Activated CD8-positive, alpha-beta memory T cell treated with anti-CD3 and anti-CD28 coated beads, Interleukin-2, amount 50 U/mL, for 1 hour (primary cell): ENCODE results near the gene RBM22.

Experiments
- DNase-seq: peaks from one replicate; pipeline ENCODE4 v3.0.0-alpha.2; 2020; ENCODE audit errors: extremely low read depth

Gene RBM22

DNA sequence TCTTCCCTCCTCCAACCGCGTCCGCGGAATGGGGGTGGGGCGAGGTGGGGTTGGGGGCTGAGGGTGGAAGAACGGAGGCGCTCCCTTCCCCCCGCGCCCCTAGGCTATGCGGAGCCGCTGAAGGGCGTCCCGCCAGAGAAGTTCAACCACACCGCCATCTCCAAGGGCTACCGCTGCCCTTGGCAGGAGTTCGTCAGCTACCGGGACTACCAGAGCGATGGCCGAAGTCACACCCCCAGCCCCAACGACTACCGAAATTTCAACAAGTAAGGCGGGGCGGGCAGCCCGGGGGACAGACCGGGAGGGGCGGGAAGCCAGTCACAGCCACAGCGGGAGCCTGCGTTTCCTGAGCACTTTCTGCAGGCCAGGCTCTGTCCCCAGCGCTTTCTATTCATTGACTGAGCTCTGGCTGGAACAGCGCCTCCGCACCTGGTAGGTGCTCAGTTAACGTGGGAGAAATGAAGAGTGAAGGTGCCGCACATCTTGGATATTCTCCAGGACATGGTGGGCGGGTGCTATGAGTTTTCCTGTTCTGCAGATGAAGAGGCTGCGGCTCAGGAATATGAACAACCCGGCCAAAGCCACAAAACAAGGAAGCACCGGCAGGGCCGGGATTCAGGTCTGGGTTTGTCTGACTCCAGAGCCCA, 28.5 kb downstream of the RBM22 start:
- no peak for DNase-seq

DNA sequence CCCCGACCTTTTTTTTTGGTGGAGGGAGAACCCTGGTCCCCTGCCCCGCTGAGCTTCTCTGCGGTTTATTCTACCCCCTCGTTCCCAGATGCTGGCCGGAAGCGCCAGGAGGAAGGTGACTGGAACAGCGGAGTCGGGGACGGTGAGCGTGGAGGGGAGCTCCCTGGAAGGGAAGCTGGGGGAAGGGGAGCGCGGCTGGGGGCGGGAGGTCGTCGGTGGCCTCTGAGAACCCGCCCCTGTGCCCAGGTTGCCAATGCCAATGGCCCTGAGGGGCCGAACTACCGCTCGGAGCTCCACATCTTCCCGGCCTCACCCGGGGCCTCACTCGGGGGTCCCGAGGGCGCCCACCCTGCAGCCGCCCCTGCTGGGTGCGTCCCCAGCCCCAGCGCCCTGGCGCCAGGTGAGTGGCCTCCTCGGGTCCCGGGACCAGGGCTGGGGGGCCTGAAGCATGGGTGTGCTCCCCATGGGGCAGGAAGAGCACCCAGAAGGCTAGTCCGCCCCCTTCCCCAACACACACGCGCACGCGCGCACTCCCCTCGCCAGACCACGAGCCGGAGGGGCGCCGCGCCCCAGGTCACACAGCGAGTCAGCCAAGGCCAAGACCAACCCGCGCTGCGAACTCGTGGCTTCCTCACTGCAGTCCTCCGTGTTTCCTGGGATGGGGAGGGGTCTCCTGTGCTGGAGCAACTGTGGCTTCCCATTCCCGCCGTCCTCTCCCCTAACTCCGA, 29.2 kb downstream of the RBM22 start:
- no peak for DNase-seq

DNA sequence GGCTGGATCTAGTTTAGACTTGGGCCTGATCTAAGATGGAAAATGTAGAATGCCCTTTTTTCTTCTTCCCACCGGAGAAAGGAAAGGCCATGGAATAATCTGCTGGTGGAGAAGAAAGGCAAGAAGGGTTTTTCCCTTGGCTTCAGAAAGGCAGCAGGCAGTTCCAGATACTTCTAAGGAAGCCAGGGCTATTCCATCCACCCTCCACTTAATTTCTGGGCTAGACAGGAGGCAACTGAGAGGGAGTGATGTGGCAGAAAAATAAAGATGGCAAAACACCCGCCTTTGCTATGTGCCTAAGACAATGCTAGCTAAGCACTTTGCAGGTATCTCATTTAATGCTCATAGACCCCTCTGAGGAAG, 29.9 kb downstream of the RBM22 start:
- no peak for DNase-seq

DNA sequence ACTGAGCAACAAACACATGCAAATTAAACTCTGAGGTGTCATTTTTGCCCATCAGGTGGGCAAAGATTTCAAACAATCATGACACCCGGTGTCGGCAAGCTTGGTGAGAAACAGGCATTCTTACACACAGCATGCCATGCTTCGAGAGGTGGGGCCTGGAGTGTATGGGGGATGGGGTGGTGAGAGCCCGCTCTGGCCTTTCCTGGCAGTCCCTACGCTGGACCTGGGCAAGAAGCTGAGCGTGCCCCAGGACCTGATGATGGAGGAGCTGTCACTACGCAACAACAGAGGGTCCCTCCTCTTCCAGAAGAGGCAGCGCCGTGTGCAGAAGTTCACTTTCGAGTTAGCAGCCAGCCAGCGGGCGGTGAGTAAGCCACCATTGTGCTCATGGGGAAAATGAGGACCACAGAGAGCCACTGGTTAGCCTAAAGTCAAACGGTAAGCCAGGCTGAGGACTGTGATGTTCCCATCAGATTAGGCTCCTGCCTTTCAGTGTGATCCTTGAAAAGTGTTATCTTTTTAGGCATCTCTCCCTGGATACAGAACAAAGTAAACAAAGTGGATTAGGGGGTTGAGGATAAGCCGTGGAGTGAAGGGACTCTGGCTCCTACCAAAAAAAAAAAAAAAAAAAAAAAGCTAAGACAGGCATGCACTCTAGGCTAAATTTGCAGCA, 30.5 kb downstream of the RBM22 start:
- no peak for DNase-seq

DNA sequence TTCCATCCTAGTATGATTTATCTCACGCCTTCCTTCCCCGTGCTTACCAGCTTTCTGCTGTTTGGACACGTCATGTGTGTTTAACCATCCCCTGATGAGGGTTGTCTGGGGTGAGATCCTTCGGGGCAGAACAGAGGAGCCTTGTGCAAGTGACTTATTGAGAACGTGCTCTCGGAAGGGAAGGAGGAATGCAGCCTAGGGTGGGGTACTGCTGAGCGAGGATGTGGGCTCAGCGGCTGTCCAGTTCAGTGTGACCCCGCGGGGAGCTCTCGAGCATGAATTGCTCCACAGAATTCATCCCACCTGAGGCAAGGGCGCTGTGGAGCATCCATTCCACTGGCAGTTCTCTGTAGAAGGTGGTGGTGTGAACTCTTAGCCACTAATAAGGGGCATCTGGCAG, 35.8 kb downstream of the RBM22 start:
- DNase-seq, result no peak

DNA sequence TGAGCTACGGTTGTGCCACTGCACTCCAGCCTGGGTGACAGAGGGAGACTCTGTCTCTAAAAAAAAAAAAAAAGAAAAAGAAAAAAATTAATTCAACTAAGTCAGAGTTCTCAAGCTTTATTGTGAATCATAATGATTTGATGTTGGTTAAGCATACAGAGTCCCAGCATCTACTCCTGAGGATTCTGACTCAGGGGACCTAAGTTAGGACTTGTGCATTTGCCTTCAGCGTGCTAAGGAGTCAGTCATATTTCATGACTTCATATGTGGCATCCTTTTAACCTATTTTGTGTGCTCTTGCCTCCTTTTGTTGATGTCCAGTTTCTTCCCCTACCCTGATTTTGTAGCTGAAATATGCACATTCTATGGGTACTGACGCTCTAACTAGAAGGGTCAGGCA, 36.9 kb downstream of the RBM22 start:
- DNase-seq, result no peak

DNA sequence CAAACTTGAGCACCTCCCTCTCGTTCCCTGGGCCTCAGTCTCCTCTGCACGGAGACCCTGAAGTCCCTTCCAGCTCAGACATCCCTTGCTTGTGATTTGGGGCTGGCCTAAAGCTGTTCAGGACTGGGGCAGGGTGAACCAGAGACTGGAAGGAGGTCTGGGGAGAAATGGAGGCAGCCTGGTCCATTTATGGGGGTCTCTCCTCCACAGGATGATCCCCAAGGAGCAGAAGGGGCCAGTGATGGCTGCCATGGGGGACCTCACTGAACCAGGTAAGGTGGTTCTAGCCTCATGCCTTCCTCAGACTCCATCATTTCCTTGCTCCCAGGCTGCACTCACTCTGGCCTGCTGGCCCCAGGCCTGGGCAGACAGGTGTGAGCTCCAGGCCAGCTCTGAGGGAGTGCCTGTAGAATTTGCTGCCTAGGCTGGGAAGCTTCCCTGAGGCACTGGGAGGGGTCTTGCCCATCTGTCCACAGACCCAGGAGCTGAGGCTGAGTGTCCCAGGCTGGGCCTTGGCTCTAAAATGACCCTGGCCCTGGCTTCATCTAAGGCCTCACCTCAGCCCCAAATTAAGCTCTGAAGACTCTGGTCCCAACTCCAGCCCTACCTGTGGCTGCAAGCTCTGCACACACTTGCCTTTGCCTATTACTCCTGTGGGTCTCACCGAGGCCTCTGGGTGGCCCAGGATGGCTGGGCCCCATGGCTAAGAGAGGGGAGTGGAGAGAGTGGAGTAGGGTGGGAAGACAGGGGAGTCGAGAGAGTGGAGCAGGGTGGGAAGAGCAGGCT, 37.9 kb downstream of the RBM22 start:
- no peak for DNase-seq

DNA sequence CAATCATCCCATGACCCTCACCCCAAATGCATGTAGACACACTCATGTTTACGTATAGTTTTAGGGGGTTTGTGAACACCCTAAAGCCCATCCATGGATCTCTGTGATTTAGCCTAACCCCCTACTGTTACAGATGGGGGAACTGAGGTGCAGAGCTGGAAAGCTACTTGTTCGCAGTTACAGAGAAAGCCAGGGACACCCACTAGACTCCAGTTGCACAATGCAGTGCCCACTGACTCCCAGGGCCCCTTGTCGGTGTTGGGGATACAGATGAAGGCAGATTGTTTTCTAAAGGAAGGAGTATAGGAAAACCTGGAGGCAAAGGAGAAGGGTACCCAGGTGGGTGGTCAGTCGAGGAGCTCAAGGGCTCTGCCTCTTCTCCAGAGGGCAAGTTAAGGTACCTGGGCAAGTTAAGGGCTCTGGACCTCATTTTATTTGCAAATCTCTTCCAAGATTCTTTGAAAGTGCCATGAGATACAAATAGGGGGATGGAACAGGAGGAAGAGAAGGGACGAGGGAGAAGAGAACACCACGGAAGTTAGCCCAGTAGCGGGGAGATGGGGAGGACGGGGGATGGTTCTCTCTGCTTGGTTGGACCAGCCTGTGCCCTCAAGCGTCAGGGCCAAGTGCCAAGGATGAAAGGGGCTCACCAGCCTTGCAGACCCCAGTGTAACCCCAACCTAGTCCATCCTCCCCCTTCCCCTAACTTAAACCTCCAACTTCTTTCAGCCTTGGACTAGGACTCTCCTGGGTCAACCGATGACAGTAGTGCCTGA, 38.9 kb downstream of the RBM22 start:
- DNase-seq, result no peak

DNA sequence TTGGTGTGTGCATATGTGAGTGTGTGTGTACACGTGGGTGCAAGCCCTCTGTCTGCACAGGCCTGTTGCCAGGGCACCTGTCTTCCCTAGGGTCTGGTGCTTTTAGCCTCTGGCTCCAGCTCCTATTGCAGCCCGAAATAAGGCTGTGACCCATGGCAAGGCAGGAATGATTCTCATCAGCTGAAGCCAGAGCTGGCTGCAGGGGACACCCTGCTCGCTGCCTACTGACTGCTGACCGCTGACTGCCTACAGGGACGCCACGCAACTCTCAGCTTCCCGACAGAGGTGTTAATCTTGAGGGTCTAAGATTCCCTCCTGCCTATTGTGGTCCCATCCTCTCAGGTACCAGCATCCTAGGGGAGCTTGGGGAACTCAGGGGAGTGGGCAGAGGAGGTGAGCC, 39.8 kb downstream of the RBM22 start, which contains the start of gene MYOZ3:
Gene MYOZ3 (plus strand): TSS at position 166 of the 400 bp plus-strand sequence. CDS start 1,691 bp downstream, outside the sequence.
- no peak for DNase-seq

DNA sequence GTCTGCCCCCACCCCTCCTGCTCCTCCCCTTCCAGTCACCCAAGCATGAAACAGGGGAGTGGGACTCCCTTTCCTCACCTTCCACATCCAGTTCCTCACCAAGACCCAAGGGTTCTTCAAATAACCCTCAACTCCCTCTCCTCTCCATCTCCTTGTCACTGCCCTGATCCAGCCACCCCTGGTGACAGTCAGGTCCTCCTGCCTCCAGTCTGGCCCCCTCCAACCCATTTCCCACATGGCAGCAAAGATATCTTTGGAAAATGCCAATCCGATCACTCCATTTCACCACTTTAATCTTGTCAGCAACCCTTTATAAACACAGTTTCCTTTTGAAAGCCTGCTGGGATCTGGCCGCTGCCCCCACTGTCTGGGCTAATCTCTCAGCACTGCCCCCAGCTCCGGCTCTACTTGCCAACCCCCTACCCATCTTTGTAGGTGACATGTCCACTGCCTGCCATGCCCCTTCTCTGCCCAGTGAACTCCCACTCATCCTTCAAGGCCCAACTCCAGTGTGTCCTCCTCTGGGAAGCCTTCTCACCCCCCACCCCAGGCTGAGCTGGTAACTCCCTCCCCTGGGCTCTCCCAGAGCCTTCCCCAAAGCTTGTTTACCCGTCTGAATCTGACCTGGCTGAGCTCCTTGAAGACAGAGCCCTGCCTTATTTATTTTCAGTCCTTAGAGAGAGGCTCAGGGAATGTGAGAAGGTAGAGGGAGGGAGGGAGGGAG, 40.6 kb downstream of the RBM22 start:
- no peak for DNase-seq

DNA sequence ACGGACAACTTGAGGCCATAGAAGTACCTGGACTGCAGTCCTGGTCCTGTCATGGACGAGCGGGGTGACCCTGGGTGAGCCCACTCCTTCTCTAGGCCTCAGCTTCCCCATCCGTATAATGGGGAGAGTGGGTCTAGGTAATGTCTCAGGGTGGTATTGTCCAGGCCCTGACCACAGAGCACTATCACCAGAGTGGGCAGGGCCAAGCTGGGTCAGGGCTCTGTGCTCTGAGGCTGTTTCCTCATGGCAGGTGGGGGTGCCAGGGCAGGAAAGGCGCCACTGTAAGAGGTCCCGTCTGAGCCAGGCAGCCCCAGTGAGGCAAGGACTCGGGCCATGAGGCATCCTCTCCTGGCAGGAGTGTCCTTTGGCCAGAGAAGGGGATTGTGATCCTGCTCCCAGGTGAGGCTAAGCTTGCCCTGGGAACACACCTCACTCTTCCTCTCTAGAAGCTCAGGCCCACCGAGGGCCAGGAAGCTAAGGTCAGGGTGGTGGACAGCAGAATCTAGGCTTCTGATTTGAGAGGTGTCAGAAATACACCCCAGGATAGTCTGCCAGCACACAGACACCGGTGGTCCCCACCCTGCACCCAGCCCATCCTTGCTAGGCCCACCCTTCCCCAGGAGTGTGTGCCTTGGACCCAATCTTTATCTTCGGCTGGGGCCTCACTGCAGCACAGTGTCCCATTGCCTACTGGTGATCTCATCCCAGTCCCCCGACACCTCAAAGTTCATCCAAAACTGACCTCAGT, 41.3 kb downstream of the RBM22 start:
- no peak for DNase-seq

DNA sequence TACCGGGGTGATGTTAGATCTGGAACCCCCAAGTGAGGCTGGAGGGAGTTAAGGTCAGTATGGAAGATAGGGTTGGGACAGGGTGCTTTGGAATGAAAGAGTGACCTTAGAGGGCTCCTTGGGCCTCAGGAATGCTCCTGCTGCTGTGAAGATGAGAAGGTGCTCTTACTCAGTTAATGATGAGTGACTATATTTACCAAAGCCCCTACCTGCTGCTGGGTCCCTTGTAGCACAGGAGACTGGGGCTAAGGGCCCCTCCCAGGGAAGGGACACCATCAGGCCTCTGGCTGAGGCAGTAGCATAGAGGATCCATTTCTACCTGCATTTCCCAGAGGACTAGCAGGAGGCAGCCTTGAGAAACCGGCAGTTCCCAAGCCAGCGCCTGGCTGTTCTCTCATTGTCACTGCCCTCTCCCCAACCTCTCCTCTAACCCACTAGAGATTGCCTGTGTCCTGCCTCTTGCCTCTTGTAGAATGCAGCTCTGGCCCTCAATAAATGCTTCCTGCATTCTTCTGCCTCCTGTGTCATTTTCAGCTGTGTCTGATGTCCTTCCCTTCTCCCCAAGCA, 42.1 kb downstream of the RBM22 start:
- DNase-seq, result no peak

DNA sequence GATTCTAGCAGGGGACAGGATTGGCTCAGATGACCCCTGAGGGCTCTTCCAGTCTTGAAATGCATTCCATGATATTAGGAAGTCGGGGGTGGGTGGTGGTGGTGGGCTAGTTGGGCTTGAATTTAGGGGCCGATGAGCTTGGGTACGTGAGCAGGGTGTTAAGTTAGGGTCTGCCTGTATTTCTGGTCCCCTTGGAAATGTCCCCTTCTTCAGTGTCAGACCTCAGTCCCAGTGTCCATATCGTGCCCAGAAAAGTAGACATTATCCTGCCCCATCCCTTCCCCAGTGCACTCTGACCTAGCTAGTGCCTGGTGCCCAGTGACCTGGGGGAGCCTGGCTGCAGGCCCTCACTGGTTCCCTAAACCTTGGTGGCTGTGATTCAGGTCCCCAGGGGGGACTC, 42.7 kb downstream of the RBM22 start:
- no peak for DNase-seq

DNA sequence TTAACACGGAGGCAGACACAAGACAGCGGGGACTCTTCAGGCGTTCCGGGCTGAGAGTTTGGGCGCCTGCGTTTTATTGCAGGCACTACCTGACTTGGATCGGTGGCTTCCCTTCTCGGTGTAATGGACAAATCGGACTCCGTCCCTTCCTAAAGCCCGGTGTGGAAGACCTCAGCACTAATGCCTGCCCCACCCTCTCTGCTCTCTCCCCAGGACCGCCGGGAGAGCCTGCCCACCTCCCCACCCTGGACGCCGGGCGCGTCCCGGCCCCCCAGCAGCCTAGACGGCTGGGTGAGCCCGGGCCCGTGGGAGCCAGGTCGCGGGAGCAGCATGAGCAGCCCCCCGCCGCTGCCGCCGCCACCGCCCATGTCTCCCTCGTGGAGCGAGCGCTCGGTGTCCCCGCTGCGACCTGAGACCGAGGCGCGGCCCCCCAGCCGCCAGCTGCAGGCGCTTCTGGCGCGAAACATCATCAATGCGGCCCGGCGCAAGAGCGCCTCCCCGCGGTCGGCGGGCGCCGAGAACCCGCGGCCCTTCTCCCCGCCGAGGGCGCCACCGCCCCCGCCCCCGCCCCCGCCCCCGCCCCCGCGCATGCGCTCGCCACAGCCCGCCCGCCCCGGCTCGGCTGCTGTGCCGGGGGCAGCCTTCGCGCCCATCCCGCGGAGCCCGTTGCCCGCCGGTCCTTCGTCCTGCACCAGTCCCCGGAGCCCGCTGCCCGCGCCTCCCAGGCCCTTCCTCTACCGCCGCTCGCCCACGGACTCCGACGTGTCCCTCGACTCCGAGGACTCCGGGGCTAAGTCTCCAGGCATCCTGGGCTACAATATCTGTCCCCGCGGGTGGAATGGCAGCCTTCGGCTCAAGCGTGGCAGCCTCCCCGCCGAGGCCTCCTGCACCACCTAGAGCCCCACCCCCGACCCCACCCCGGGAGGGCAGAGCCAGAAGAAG, 44.4 kb downstream of the RBM22 start:
- peak; percentile 19 for DNase-seq

DNA sequence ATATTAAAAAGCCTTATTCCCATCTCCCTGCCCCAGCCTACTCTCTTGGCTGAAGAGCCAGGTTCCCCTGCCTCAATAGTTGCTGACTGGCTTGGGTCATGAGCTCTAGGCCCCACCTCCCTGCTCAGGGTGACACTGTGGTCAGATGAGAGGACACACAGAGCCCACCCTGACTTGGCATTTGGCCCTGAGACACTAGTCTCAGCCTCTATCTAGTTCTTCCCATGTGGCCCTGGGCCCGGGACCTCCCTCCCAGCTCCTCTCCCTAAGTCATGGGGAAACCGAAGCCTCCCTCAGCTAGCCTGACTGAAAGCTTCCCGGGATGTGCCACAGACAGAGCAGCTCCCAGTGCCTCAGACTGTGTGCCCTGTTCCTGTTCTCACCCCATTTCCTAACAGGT, 45.6 kb downstream of the RBM22 start:
- no peak for DNase-seq

DNA sequence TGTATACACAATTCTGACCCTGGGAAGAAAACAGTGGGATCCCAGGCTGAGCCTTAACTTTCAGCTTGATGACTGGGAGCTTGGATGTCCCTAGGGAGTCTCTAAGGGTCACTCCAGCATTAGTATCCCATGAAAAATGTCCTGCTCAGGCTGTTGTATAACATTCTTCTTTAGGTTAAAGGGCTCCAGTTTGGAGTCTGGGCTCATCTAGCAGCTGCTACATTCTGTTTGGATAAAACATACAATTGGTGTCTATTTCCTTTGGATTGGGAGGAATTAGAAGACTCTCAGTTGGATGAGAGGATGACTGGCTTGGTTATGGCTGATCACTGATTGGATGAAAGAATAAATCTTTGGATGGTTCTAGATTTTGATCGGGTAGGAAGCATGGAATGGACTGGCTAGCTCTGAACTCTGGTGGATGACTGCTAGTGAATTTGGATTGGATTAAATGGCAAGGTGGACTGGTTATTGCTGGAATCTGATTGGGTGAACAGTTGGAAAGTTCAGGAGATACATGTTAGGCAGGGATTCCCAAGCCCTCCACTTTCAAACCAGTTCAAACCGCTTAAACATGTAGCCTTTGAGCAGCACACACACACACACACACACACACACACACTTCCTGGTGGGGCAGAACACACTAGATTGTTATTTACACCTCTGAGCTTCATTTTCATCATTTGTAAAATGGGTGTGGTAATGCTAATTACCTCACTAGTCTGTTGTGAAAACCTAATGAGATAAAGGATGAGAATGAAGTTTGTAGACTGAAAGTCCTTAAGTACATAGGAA, 46.9 kb downstream of the RBM22 start:
- DNase-seq, result no peak

DNA sequence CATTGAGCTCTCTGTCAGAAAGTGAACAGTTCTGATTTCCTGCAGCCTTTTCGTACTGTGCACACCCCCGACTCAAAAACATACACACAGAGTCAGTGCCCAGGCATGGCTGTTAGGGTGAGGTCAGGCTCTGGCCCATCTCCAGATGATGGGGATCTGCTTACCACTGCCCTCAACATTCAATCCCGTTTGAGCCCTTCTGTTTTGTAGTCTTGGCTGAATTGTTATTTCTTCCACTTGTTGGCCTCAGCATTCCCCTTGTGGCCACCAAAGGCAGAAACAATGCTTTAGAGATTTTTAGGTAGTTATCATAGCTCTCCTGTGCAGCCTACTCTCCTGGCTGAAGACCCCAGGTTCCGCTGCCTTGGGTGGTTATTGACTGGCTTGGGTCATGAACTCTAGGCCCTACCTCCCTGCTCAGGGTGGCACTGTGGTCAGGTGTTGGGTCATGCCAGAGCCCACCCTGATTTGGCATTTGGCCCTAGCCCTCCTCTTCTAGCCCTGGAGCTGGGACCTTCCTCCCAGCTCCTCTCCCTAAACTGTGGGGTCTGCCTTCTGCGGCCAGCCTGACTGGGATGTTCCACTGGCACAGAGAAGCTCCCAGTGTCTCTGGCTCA, 47.6 kb downstream of the RBM22 start:
- DNase-seq, result no peak
